Measurements from ENCODE around the gene KPNA4.

Gene KPNA4

GRCh38 chr3:160450846-160451245 lies 114.5 kb downstream of the KPNA4 start:
- no peak for DNase-seq (ENCODE audit: low spot score)

- peak; percentile 83 for DNase-seq (ENCODE audit: low spot score)
Observed at GRCh38 chr3:160449636-160450598, 115.5 kb downstream of the KPNA4 start, which contains the start of gene TRIM59. TSS of gene TRIM59 (minus strand) at chr3:160449786. CDS start at chr3:160439183, 10,603 bp downstream.

- no peak for DNase-seq (ENCODE audit: low spot score)
Observed at GRCh38 chr3:160448845-160449635, 116.3 kb downstream of the KPNA4 start.

- DNase-seq (ENCODE audit: low spot score): no peak
Observed at GRCh38 chr3:160447544-160447943, 117.8 kb downstream of the KPNA4 start.

- no peak for DNase-seq (ENCODE audit: low spot score)
Observed at GRCh38 chr3:160446522-160447056, 118.8 kb downstream of the KPNA4 start.

- no peak for DNase-seq (ENCODE audit: low spot score)
Observed at GRCh38 chr3:160445854-160446253, 119.5 kb downstream of the KPNA4 start.

Data from Ammon's horn (tissue), 1 donor.